Peyer's patch (tissue), 4 donors: Measurements from ENCODE around the gene EXOC4.

Source experiments
- CTCF ChIP-seq, 6 experiments: fragments of 450-650 bp in 4 of 6; fragments of 200-600 bp in 2 of 6; sonication (generic) in 1 of 6; IDR thresholded peaks; one replicate each; pipeline ENCODE4 v1.5.1; 2017 to 2019; ENCODE audit warnings: antibody characterized with exemption in 6 of 6, mild to moderate bottlenecking in 3 of 6, moderate library complexity in 1 of 6
- POLR2A ChIP-seq, 2 donors: fragments of 450-650 bp; IDR thresholded peaks; one replicate each; pipeline ENCODE4 v1.5.1; 2017; ENCODE audit warnings: antibody characterized with exemption in 2 of 2, mild to moderate bottlenecking in 2 of 2, moderate library complexity in 2 of 2

- TF ChIP-seq CTCF (IDR thresholded peaks at IDR 0.05) (no peak), POLR2A (IDR thresholded peaks at IDR 0.05) (no peak)
These were observed 113.0 kb downstream of the EXOC4 start for GRCh38 chr7:133365917-133366316.
